Measurements from ENCODE around the gene BTBD9.

BTBD9 gene

GRCh38 chr6:38163186-38164130 lies 476.3 kb downstream of the BTBD9 start:
- no peak overlapping the region for H3K27ac ChIP-seq
- no peak for TF ChIP-seq CTCF (IDR thresholded peaks at IDR 0.05; ENCODE audit: low read depth, low read length)
- H3K27me3 ChIP-seq (ENCODE audit: insufficient read depth, low read depth, severe bottlenecking) = no peaks in the 10 kb centered on the region
- peaks cover 13% of the 10 kb centered on the region for H3K36me3 ChIP-seq
- H3K9me3 ChIP-seq (ENCODE audit: severe bottlenecking) = no peaks in the 10 kb centered on the region
- no peak for DNase-seq
- no peak overlapping the region for H3K4me3 ChIP-seq (ENCODE audit: low read depth, low read length)

- no peaks in the 10 kb centered on the region for H3K27me3 ChIP-seq (ENCODE audit: insufficient read depth, low read depth, severe bottlenecking)
- no peak for TF ChIP-seq CTCF (IDR thresholded peaks at IDR 0.05; ENCODE audit: low read depth, low read length)
- no peak overlapping the region for H3K4me3 ChIP-seq (ENCODE audit: low read depth, low read length)
- H3K9me3 ChIP-seq (ENCODE audit: severe bottlenecking) = no peaks in the 10 kb centered on the region
- no peak for DNase-seq
- H3K36me3 ChIP-seq = peaks cover 13% of the 10 kb centered on the region
- no peak overlapping the region for H3K27ac ChIP-seq
Measured at GRCh38 chr6:38162493-38163185, 477.1 kb downstream of the BTBD9 start.

GRCh38 chr6:38161754-38162492 lies 477.8 kb downstream of the BTBD9 start:
- Histone ChIP-seq H3K27me3 (ENCODE audit: insufficient read depth, low read depth, severe bottlenecking) (no peaks in the 10 kb centered on the region), H3K36me3 (peaks cover 13% of the 10 kb centered on the region), H3K4me3 (ENCODE audit: low read depth, low read length) (no peak overlapping the region), H3K27ac (no peak overlapping the region), H3K9me3 (ENCODE audit: severe bottlenecking) (no peaks in the 10 kb centered on the region)
- TF ChIP-seq CTCF (IDR thresholded peaks at IDR 0.05; ENCODE audit: low read depth, low read length) = no peak
- DNase-seq = peak; percentile 11

GRCh38 chr6:38161331-38161730 lies 478.4 kb downstream of the BTBD9 start:
- no peak for TF ChIP-seq CTCF (IDR thresholded peaks at IDR 0.05; ENCODE audit: low read depth, low read length)
- Histone ChIP-seq H3K36me3 (peaks cover 13% of the 10 kb centered on the region), H3K4me3 (ENCODE audit: low read depth, low read length) (no peak overlapping the region), H3K9me3 (ENCODE audit: severe bottlenecking) (no peaks in the 10 kb centered on the region), H3K27me3 (ENCODE audit: insufficient read depth, low read depth, severe bottlenecking) (no peaks in the 10 kb centered on the region), H3K27ac (no peak overlapping the region)
- DNase-seq = peak; percentile 11

- no peaks in the 10 kb centered on the region for H3K9me3 ChIP-seq (ENCODE audit: severe bottlenecking)
- DNase-seq = peak; percentile 5
- no peak overlapping the region for H3K27ac ChIP-seq
- no peak overlapping the region for H3K4me3 ChIP-seq (ENCODE audit: low read depth, low read length)
- TF ChIP-seq CTCF (IDR thresholded peaks at IDR 0.05; ENCODE audit: low read depth, low read length) = no peak
- no peaks in the 10 kb centered on the region for H3K27me3 ChIP-seq (ENCODE audit: insufficient read depth, low read depth, severe bottlenecking)
- peaks cover 13% of the 10 kb centered on the region for H3K36me3 ChIP-seq
Measured at GRCh38 chr6:38160831-38161230, 478.9 kb downstream of the BTBD9 start.

All from WERI-Rb-1 (cell line).